GM10248 (cell line): ENCODE data around the gene SGCE.

ENCODE experiments used
- CTCF ChIA-PET: fragments of 300-600 bp; sonication (Branson Sonifier 250); formaldehyde crosslinking; extraction: SDS; loops from one replicate; lab custom pipeline; 2021; ENCODE audit warnings: antibody characterized with exemption; lab: Yijun Ruan, JAX
- POLR2A ChIA-PET: fragments of 350-650 bp; sonication (Branson Sonifier 250); formaldehyde crosslinking; extraction: SDS; loops from one replicate; lab custom pipeline; 2020; ENCODE audit warnings: antibody characterized with exemption; lab: Yijun Ruan, JAX
- DNase-seq: peaks from one replicate; pipeline ENCODE4 v3.0.0; 2012; ENCODE audit errors: extremely low spot score
- TF ChIP-seq, protein P1 (sequence below): IDR thresholded peaks from 2 replicates; pipeline ENCODE4 v1.5.1; 2012; ENCODE audit warnings: mild to moderate bottlenecking, low read depth; ENCODE audit errors: extremely low read depth, missing control alignments, control extremely low read depth

SGCE gene

DNA sequence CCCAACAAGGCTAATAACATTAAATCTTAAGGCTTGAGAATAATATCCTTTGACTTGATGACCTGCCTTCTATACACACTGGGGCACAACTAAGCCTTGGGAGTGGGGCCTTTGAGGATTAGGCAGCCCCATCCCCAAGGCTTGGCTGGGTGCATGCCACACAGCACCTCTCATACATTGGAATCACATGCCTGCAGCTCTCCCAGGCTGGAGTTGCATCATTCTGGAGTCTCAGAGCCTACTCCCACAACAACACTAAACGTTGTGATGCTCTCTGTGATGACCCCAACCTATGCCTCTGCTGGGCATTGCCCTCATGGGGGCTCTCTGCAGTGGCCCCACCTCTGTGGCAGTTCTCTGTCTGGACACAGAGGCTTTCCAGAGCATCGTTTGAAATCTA is 31.9 kb upstream of the SGCE start:
- ChIA-PET CTCF (no interaction called here), POLR2A (no interaction called here)
- TF ChIP-seq, protein P1, sequence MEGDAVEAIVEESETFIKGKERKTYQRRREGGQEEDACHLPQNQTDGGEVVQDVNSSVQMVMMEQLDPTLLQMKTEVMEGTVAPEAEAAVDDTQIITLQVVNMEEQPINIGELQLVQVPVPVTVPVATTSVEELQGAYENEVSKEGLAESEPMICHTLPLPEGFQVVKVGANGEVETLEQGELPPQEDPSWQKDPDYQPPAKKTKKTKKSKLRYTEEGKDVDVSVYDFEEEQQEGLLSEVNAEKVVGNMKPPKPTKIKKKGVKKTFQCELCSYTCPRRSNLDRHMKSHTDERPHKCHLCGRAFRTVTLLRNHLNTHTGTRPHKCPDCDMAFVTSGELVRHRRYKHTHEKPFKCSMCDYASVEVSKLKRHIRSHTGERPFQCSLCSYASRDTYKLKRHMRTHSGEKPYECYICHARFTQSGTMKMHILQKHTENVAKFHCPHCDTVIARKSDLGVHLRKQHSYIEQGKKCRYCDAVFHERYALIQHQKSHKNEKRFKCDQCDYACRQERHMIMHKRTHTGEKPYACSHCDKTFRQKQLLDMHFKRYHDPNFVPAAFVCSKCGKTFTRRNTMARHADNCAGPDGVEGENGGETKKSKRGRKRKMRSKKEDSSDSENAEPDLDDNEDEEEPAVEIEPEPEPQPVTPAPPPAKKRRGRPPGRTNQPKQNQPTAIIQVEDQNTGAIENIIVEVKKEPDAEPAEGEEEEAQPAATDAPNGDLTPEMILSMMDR = no peak
- DNase-seq = no peak

DNA sequence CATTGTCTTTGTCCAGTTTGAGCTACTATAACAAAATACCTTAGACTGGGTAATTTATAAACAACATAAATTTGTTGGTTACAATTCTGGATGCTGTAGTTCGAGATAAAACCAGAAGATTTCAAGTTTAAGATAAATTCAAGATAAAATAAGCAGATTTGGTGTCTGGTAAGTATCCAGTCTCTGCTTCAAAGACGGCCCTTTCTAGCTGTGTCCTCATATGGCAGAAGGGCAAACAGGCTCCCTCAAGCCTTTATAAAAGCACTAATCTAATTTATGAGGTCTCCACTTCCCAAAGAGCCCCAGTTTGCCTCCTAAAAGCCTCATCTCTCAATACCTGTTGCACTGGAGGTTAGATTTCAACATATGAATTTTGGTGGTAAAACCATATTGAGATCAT is 31.1 kb upstream of the SGCE start:
- ChIA-PET CTCF (interaction anchor here (1.3 kb wide), 1 partner anchor 21 kb away, joined by 3 read pairs; no protein-coding TSS in a partner anchor), POLR2A (no interaction called here)
- DNase-seq = no peak
- TF ChIP-seq, protein P1 = no peak

DNA sequence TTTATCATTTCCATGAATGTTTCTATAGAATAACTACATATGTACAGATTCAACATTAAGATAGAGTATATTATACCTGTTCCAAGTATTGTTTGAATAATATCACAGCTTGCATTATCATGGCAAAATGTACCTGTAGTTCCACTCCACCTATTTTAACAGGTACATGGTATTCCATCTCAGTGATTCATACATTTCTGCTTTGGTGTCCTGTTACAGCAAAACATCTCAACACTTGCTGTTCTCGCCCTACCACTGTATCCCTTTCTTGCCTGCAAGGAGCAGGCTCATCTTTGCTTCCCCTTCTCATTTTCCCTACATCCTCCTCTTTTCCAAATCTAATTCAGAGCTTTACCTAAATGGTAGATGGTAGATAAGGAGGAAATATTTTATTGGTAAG is 27.1 kb upstream of the SGCE start:
- POLR2A ChIA-PET = no interaction called here
- CTCF ChIA-PET = no interaction called here
- TF ChIP-seq, protein P1 = no peak

DNA sequence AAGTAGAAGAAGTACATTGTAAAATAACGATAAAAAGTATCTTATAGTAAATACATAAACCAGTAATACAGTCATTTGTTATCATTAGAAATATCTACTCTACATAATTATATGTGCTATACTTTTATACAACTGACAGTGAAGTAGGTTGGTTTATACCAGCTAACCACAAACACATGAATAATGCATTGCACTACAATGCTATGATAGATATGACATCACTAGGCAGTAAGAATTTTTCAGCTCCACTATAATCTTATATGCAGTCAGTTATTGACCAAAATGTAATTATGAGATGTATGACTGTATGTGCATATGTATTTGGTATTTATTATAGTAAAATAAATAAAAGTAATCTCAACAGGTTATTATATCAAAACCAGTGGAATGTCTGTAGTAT is 23.4 kb upstream of the SGCE start:
- ChIA-PET CTCF (interaction anchor here (1.2 kb wide), 1 partner anchor 16 kb away, joined by 3 read pairs; no protein-coding TSS in a partner anchor), POLR2A (no interaction called here)
- no peak for DNase-seq
- TF ChIP-seq, protein P1 = no peak

More for the DNA sequence above, 27.1 kb upstream of the SGCE start:
- DNase-seq = no peak

GRCh38 chr7:94676431-94676830 is 20.5 kb upstream of the SGCE start:
- CTCF ChIA-PET = no interaction called here

DNA sequence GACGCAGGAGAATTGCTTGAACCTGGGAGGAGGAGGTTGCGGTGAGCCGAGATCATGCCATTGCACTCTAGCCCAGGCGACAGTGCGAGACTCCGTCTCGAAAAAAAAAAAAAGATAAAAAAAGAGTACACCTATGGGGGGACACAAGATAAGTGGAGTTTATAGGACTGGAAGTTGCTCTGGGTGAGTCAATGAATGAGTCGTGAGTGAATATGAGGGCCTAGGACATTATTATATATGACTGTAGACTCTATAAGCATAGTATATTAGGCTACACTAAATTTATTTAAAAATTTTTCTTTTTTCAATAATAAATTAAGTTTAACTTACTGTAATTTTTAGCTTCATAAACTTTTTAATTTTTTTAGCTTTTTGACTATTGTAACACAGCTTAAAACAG is 19.4 kb upstream of the SGCE start:
- ChIA-PET CTCF (no interaction called here), POLR2A (no interaction called here)
- DNase-seq = no peak
- TF ChIP-seq, protein P1 = no peak

More at GRCh38 chr7:94676431-94676830, 20.5 kb upstream of the SGCE start:
- no peak for DNase-seq
- POLR2A ChIA-PET = no interaction called here
- TF ChIP-seq, protein P1 = no peak
